Measurements from ENCODE around the gene KIRREL3.

- no peak for TF ChIP-seq POLR2AphosphoS5 (IDR thresholded peaks at IDR 0.05; ENCODE audit: low read depth, low read length)
- TF ChIP-seq POLR2A (IDR thresholded peaks at IDR 0.05; ENCODE audit: low read depth, low read length), result no peak
- no peak for TF ChIP-seq TAF1 (IDR thresholded peaks at IDR 0.05; ENCODE audit: low read depth, low read length)
- no peak for TF ChIP-seq SPI1 (IDR thresholded peaks at IDR 0.05; ENCODE audit: low read depth, low read length)
- no peak for TF ChIP-seq PAX5 (IDR thresholded peaks at IDR 0.05; ENCODE audit: insufficient read depth, low read length, severe bottlenecking)
Observed at GRCh38 chr11:126635511-126635910, 365.1 kb downstream of the KIRREL3 start.
